ENCODE measurements around the gene TAAR5.
"Not testable (repeated sequence)": the region's sequence is repeated elsewhere in the genome, so short reads cannot be mapped to it uniquely, and the experiment has no call there.

The TAAR5 gene, protein sequence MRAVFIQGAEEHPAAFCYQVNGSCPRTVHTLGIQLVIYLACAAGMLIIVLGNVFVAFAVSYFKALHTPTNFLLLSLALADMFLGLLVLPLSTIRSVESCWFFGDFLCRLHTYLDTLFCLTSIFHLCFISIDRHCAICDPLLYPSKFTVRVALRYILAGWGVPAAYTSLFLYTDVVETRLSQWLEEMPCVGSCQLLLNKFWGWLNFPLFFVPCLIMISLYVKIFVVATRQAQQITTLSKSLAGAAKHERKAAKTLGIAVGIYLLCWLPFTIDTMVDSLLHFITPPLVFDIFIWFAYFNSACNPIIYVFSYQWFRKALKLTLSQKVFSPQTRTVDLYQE

DNA sequence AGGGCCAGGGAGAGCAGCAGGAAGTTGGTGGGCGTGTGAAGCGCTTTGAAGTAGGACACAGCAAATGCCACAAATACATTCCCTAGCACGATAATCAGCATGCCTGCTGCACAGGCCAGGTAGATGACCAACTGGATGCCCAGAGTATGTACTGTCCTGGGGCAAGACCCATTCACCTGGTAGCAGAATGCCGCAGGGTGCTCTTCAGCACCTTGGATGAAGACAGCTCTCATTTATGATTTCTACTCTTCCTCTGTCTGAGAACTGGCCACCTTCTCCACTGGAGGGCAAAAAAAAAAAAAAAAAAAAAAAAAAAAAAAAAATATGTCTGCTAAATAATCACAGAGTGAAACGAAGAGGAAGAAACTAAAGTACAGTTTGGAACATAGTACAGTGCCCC lies at the start of gene TAAR5:
TAAR5 (minus strand) TSS at position 288 of the 400 bp plus-strand sequence; CDS start at position 233, 55 bp downstream.
- no peak for DNase-seq (ENCODE audit: low read depth in 2 of 2)

- not testable (repeated sequence) for DNase-seq (ENCODE audit: low read depth in 2 of 2)
Observed at GRCh38 chr6:132637135-132637534, 47.6 kb upstream of the TAAR5 start.

DNA sequence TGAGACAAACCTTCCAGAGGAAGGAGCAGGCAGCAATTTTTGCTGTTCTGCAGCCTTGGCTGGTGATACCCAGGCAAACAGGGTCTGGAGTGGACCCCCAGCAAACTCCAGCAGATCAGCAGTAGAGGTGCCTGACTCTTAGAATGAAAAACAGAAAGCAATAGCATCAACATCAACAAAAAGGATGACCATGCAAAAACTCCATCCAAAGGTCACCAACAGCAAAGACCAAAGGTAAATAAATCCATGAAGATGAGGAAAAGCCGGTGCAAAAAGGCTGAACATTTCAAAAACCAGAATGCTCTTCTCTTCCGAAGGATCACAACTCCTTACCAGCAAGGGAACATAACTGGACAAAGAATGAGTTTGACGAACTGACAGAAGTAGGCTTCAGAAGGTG lies 46.4 kb upstream of the TAAR5 start:
- DNase-seq (ENCODE audit: low read depth in 2 of 2): not testable (repeated sequence)

DNA sequence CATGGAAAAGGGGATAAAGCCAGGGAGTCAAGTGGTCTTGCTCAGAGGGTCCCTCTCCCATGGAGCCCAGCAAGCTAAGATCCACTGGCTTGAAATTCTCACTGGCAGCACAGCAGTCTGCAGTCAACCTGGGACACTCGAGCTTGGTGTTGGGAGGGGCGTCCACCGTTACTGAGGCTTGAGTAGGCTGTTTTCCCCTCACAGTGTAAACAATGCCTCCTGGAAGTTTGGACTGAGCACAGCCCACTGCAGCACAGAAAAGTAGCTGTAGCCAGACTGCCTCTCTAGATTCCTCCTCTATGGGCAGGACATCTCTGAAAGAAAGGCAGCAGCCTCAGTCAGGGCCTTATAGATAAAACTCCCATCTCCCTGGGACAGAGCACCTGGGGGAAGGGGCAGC lies 45.7 kb upstream of the TAAR5 start:
- DNase-seq (ENCODE audit: low read depth in 2 of 2): not testable (repeated sequence)

DNA sequence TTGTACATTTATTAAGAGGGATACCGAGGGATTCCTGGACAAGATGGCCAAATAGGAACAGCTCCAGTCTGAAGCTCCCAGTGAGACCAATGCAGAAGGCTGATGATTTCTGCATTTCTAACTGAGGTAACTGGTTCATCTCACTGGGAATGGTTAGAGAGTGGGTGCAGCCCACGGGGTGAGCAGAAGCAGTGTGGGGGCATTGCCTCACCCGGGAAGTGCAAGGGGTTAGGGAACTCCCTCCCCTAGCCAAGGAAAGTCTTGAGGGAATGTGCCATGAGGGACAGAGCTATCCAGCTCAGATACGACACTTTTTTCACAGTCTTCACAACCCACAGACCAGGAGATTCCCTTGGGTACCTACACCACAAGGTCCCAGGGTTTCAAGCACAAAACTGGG lies 45.3 kb upstream of the TAAR5 start:
- no peak for DNase-seq (ENCODE audit: low read depth in 2 of 2)

DNA sequence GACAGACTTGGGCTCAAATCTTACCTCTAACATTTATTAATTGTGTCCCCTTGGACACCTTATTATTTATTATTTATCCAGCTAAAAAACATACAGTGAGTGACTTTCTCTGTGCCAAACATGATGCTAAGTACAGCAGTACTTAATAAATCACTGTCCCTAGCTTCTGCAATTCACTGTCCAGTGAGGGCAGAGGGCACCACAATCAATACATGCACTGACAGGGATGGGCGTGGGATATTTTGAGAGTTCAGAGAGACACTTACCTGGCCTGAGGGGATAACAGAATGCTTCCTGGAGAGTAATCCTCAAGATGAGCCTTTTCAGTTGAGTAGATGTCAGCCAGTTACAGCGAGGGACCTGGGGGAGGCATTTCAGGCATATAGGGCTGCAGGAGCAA lies 43.8 kb upstream of the TAAR5 start:
- no peak for DNase-seq (ENCODE audit: low read depth in 2 of 2)

DNA sequence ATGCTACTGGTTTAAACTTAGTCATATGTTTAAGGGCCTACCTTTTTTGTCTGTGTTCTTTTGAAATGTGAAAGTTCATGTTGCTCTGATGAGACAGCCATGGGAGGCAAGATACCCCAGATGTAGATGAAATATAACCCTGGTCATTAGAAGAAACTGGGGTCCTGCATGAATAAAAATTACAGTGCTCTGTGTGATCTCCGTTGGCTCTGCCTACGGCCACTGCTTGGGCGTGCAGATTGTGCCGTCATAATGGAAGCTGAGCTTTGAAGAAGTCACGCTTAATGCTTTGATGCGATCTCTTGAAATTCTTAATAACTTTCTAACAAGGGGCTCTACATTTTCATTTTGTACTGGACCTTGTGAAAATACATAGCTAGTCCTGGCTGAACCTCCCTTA lies 34.6 kb upstream of the TAAR5 start, which contains the start of gene TAAR2:
TAAR2 (minus strand) TSS at position 101 of the 400 bp plus-strand sequence; CDS start at position 101, 0 bp downstream.
- DNase-seq (ENCODE audit: low read depth in 2 of 2): no peak

DNA sequence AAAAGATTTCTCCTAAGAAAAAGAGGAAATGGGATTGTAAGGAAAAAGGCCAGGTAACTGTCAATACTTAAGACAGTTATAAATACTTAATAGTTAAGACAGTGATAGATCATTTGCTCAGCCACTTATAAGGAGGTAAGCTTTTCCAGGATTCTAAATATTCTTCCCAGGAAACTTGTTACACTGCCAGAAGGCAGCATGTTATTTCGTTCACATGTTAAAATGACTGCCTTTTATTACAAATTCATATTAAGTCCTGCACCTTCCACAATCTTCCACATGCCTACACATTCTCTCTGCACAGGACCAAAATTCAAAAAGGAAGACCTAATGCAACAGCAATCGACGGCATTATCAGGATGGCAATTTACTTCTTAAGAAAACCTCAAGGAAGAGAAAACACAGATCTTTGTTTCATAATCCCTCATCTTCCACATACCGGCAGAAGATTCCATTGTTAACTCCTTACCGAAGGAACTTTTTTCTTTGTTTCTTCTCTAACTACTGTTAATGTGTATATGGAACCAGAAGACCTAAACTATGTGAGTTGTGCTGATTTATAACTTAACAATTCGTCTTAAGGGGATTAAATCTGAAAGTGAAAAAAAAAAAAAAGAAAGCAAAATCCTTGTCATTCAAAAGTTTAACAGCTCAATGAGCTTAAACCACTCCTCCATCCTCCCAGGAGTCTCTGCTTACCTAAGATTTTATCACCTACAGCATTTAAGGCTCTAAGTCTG lies 33.7 kb upstream of the TAAR5 start:
- DNase-seq (ENCODE audit: low read depth in 2 of 2): no peak

GRCh38 chr6:132616677-132617076 lies 27.1 kb upstream of the TAAR5 start:
- no peak for DNase-seq (ENCODE audit: low read depth in 2 of 2)

- DNase-seq (ENCODE audit: low read depth in 2 of 2): no peak
Observed at GRCh38 chr6:132614554-132614953, 25.0 kb upstream of the TAAR5 start.

GRCh38 chr6:132612449-132613108 lies 23.0 kb upstream of the TAAR5 start:
- DNase-seq (ENCODE audit: low read depth in 2 of 2): no peak

DNA sequence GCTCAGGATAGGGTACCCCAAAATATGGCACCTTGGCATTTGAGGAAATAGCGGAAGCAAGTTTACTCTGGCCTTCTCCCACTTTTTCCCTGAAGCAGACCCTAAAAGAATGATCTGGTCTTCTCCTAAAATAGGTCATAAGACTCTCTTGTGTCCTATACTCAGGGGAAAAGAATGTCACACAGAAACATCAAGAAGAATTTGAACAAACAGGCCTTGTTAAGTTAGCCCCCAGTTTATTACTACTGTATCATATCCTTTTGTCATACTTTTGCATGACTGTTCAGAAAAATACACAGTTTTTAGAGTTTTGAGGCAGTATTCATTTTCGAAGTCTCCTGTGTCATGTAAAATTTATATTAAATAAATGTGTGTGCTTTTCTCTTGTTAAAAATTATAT lies 22.1 kb upstream of the TAAR5 start:
- no peak for DNase-seq (ENCODE audit: low read depth in 2 of 2)

- DNase-seq (ENCODE audit: low read depth in 2 of 2): no peak
Observed at GRCh38 chr6:132607544-132608233, 18.1 kb upstream of the TAAR5 start.

- no peak for DNase-seq (ENCODE audit: low read depth in 2 of 2)
Observed at GRCh38 chr6:132604635-132605152, 15.2 kb upstream of the TAAR5 start.

DNA sequence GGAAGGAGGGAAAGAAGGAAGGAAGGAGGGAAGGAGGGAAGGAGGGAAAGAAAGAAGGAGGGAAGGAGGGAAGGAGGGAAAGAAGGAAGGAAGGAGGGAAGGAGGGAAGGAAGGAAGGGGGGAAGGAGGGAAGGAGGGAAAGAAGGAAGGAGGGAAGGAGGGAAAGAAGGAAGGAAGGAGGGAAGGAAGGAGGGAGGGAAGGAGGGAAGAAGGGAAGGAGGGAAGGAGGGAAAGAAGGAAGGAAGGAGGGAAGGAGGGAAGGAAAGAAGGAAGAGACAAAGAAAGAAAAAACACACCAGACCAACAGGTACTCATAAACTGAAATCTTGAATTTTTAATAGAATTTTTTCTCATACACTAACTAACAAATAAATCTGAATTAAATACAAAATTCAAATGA lies 11.4 kb upstream of the TAAR5 start:
- not testable (repeated sequence) for DNase-seq (ENCODE audit: low read depth in 2 of 2)

DNA sequence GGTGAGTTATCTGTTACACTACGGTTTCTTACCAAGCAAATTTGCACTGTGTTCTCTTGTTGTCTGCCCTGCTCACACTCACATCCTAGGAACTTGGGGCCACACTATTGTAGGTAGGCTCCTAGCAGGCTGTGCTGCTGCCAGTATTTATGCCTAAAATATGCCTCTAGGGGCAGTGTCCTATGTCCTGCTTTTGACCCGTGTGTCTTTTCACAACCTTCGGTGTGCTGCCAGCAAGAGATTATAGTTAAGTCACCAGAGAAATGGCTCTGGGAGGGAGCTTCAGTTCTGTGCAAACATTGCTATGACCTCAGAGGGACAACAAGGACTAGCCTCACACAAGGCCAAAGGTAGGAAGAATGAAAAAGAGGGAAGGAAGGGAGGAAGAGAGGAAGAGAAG lies 8.9 kb upstream of the TAAR5 start:
- no peak for DNase-seq (ENCODE audit: low read depth in 2 of 2)

DNA sequence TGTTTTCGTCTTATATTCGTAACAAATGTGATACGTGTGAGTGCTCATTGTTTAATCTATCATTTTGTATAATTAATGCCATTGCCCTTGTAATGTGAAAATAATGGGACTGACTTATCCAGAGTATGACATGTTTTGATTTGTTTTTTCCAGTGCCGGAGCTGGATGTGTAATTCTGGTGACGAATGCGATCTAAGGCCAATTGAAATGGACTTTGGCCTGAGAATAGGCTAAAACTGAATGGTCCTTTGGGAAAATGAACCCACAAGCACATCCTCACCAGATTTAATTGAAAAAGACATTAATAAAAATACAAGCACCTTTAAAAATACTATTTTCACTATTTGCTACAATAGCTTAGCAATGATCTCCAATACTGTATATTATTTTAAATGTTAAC lies 6.7 kb upstream of the TAAR5 start:
- DNase-seq (ENCODE audit: low read depth in 2 of 2): no peak

DNA sequence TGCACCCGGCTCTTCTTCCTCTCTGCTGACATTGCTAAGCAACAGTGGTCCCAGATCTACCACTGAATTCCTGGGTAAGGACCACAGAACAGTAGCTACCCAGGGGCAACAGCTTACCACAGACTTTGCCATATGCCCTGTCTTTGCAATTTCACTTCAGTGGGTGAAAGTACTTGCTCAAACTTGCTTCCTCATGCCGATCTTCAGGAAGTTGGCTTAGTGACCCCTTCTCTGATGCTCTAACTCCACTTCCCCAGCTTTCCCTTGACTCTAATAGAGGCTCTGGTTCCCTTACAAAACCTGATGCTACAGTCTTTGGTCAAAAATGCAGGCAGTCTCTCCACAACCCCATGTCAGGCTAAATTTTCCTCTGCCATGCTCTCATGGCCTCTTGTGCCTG lies 3.3 kb upstream of the TAAR5 start:
- no peak for DNase-seq (ENCODE audit: low read depth in 2 of 2)

DNA sequence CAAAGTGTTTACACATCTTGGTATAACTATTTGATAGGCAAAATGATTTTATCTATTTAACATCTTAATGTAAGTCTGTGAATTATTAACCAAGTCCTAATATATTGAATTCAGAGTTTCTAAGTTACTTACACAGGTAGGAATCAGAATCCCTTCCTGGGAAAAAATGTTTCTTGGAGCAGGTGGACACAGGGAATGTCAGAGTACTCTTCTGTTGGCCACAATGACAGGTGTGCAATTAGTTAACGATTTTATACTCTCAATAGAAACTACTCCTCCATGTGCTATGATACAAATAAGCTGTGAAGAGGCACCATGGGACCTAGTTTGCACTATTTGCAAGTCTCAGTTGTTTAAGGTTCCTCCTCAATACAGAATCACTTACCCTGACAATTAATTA lies 821 bp upstream of the TAAR5 start:
- no peak for DNase-seq (ENCODE audit: low read depth in 2 of 2)

DNA sequence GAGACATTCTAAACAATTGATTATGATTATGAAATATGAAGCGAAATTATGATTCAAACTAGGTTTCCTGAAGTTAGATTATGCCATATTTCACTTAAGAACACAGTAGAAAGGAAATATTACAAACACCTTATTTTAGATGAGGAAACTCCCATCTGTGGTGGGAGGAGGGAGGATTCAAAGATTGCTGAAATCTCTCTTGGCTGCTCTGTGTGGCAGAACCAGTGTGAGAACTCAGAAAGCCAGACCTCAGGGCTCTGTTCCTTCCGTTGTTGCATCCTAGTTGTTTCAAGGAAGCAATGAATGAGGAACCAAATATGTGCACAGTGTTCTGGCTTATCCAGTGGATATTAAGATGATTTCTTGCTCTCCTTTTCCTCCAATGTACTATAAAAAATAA lies 2.1 kb downstream of the TAAR5 start:
- DNase-seq (ENCODE audit: low read depth in 2 of 2): no peak

- DNase-seq (ENCODE audit: low read depth in 2 of 2): no peak
Observed at GRCh38 chr6:132584698-132585097, 4.8 kb downstream of the TAAR5 start.

DNA sequence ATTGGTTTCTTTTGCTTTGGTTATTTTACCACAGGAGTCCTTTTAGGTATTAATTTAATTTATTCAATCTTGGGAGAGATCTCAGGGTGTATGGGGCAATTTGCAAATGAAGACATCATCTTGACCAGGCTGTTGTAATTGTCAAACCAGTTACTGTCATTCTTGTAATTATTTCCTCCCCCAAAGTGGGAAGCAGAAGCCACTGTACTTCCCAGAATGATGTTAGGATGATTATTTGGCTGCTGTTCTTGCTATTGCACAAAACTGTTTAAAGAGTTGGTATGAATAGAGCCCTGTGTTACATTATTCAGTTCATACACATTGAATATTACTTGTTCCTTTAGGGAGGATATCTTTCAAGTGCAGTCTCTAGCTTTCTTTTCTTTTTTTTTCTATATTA lies 17.8 kb downstream of the TAAR5 start:
- no peak for DNase-seq (ENCODE audit: low read depth in 2 of 2)

Measured in stimulated activated CD8-positive, alpha-beta memory T cell treated with anti-CD3 and anti-CD28 coated beads, Interleukin-7, amount 100 ng/mL, for 1 hour (primary cell).